IMR-90 (cell line): ENCODE results near the gene ENOX2. TPM values are rescaled to one million over a fixed set of nuclear protein-coding genes. Genes with fewer than 3 reads are reported as not detected.

Experiments
- ATAC-seq: fragments of 200-7000 bp; cut with Tn5 transposase; 2 replicates; pipeline ENCODE4 v1.9.1; 2020; ENCODE audit warnings: low read depth, mild to moderate bottlenecking, moderate library complexity
- BruUV-seq: library from RNA; stranded (reverse); fragments of 400-500 nt; replicated peaks from 2 replicates; lab custom pipeline; 2021; lab: Mats Ljungman, UMichigan
- CTCF ChIA-PET: fragments of 300-600 bp; formaldehyde crosslinking; extraction: SDS; loops from one replicate; lab custom pipeline; 2021; ENCODE audit warnings: antibody characterized with exemption; lab: Yijun Ruan, JAX
- POLR2A ChIA-PET: fragments of 300-600 bp; sonication (Branson Sonifier 250); formaldehyde crosslinking; loops from one replicate; lab custom pipeline; 2022; ENCODE audit warnings: antibody characterized with exemption; ENCODE audit not compliant: unreplicated experiment; lab: Charles Lee
- DNase-seq: peaks from one replicate; pipeline ENCODE4 v3.0.0; 2013
- H2AFZ ChIP-seq: replicated peaks from 2 replicates; pipeline ENCODE3; 2013; ENCODE audit warnings: low read length, mild to moderate bottlenecking; ENCODE audit not compliant: poor library complexity
- H2AK5ac ChIP-seq: 2 replicates; pipeline ENCODE4 v1.6.1; 2013; ENCODE audit warnings: low read depth, low read length, inconsistent platforms
- H2AK9ac ChIP-seq: replicated peaks from 2 replicates; pipeline ENCODE3; 2013; ENCODE audit warnings: mild to moderate bottlenecking, low read depth, low read length, moderate library complexity; ENCODE audit not compliant: poor library complexity
- H2BK120ac ChIP-seq: 2 replicates; pipeline ENCODE4 v1.6.1; 2013; ENCODE audit warnings: low read depth, low read length, inconsistent platforms
- H2BK15ac ChIP-seq: 3 replicates; pipeline ENCODE4 v1.6.1; 2013; ENCODE audit warnings: low read depth, low read length, inconsistent platforms
- H2BK20ac ChIP-seq: 2 replicates; pipeline ENCODE4 v1.6.1; 2013; ENCODE audit warnings: low read depth, mild to moderate bottlenecking, inconsistent platforms, low read length, moderate library complexity
- H2BK5ac ChIP-seq: 2 replicates; pipeline ENCODE4 v1.6.1; 2013; ENCODE audit warnings: mild to moderate bottlenecking, low read depth, low read length, inconsistent platforms; ENCODE audit not compliant: poor library complexity, severe bottlenecking
- H3K14ac ChIP-seq: replicated peaks from 2 replicates; pipeline ENCODE4 v1.6.1; 2013; ENCODE audit warnings: low read depth, low read length, inconsistent platforms
- H3K18ac ChIP-seq: 2 replicates; pipeline ENCODE4 v1.6.1; 2013; ENCODE audit warnings: low read depth, low read length, control low read depth
- H3K23ac ChIP-seq: 2 replicates; pipeline ENCODE4 v1.6.1; 2013; ENCODE audit warnings: low read depth, low read length, inconsistent platforms
- H3K27ac ChIP-seq: 2 replicates; pipeline ENCODE4 v1.5.1; 2013; ENCODE audit warnings: mild to moderate bottlenecking, control low read depth, low read length; ENCODE audit not compliant: insufficient read depth
- H3K27me3 ChIP-seq: 2 replicates; pipeline ENCODE4 v1.6.1; 2013; ENCODE audit warnings: low read length; ENCODE audit not compliant: control insufficient read depth, insufficient read depth
- H3K36me3 ChIP-seq: 2 replicates; pipeline ENCODE4 v1.6.1; 2013; ENCODE audit warnings: low read length, mixed read lengths; ENCODE audit not compliant: control insufficient read depth, insufficient read depth
- H3K4ac ChIP-seq: 2 replicates; pipeline ENCODE4 v1.6.1; 2013; ENCODE audit warnings: low read depth, low read length, inconsistent platforms
- H3K4me1 ChIP-seq: 2 replicates; pipeline ENCODE4 v1.6.1; 2013; ENCODE audit warnings: low read length, mixed read lengths; ENCODE audit not compliant: control insufficient read depth, insufficient read depth
- H3K4me2 ChIP-seq: 2 replicates; pipeline ENCODE4 v1.6.1; 2013; ENCODE audit warnings: low read depth, mild to moderate bottlenecking, control low read depth, low read length, moderate library complexity
- H3K4me3 ChIP-seq: 2 replicates; pipeline ENCODE4 v1.5.1; 2013; ENCODE audit warnings: low read depth, mild to moderate bottlenecking, control low read depth, low read length, moderate library complexity; ENCODE audit not compliant: insufficient read depth
- H3K56ac ChIP-seq: 2 replicates; pipeline ENCODE4 v1.6.1; 2013; ENCODE audit warnings: low read length, inconsistent platforms; ENCODE audit not compliant: insufficient read depth; ENCODE audit errors: extremely low read depth
- H3K79me1 ChIP-seq, 2 experiments: 2 replicates each; pipeline ENCODE4 v1.6.1; 2013; ENCODE audit warnings: low read length in 2 of 2, inconsistent platforms in 1 of 2, low read depth in 1 of 2
- H3K9ac ChIP-seq: 2 replicates; pipeline ENCODE4 v1.6.1; 2013; ENCODE audit warnings: low read depth, low read length, control low read depth
- H3K9me1 ChIP-seq: 2 replicates; pipeline ENCODE4 v1.6.1; 2013; ENCODE audit warnings: low read length, inconsistent platforms; ENCODE audit not compliant: insufficient read depth
- H3K9me3 ChIP-seq: 2 replicates; pipeline ENCODE4 v1.6.1; 2013; ENCODE audit warnings: low read length; ENCODE audit not compliant: control insufficient read depth, insufficient read depth
- H4K20me1 ChIP-seq: 2 replicates; pipeline ENCODE4 v1.6.1; 2013; ENCODE audit warnings: low read length, inconsistent platforms; ENCODE audit not compliant: insufficient read depth
- H4K5ac ChIP-seq: 2 replicates; pipeline ENCODE4 v1.6.1; 2013; ENCODE audit warnings: mild to moderate bottlenecking, low read depth, low read length, control low read depth
- H4K8ac ChIP-seq, 2 experiments: 2 replicates each; pipeline ENCODE4 v1.6.1; 2013; ENCODE audit warnings: low read depth in 2 of 2, low read length in 2 of 2, control low read depth in 1 of 2, inconsistent platforms in 1 of 2
- H4K91ac ChIP-seq: 2 replicates; pipeline ENCODE4 v1.6.1; 2013; ENCODE audit warnings: low read depth, low read length, inconsistent platforms; ENCODE audit not compliant: insufficient read depth
- ELK1 ChIP-seq: fragments of 150-350 bp; IDR thresholded peaks from 2 replicates; pipeline ENCODE4 v1.6.1; 2016; ENCODE audit warnings: low read depth, mild to moderate bottlenecking, low read length, moderate library complexity, borderline replicate concordance
- MAFK ChIP-seq: IDR thresholded peaks from 2 replicates; pipeline ENCODE4 v1.6.1; 2012; ENCODE audit warnings: low read depth, low read length, improper control_type of control experiment
- WGBS, 2 experiments: methylation state at CpG; one replicate each; pipeline versions ENCODE4 v1.1.5 to v1.1.7; 2013; ENCODE audit warnings: missing lambda C conversion rate in 2 of 2; ENCODE audit not compliant: insufficient read length in 1 of 2; ENCODE audit errors: extremely low coverage in 2 of 2; 5-methylcytosine and 5-hydroxymethylcytosine counted together
- dilution Hi-C: fragments of 300-500 bp; cut with HindIII; formaldehyde crosslinking; loops from one replicate; pipeline ENCODE4 v1.14.3; 2018; ENCODE audit warnings: low sequenced_read_pairs; ENCODE audit not compliant: unreplicated experiment
- in situ Hi-C: fragments of 300-500 bp; cut with MboI; formaldehyde crosslinking; loops from 3 replicates; pipeline ENCODE4 v1.14.3; 2019; ENCODE audit warnings: low sequenced_read_pairs, inconsistent platforms, mixed read lengths
- intact Hi-C: fragments of 100-400 bp; cut with micrococcal nuclease; formaldehyde crosslinking; loops from 2 replicates; pipeline ENCODE4 v1.10.0; 2022
- polyA plus RNA-seq, 3 experiments: library from polyadenylated mRNA; depleted of rRNA; stranded (reverse); fragments of >200 nt; gene quantifications; 2 replicates each; pipeline ENCODE4 v1.2.3, GENCODE V29; 2012; ENCODE audit warnings: low replicate concordance in 1 of 3
- total RNA-seq: library from RNA; depleted of rRNA; stranded (reverse); fragments of >200 nt; gene quantifications from 2 replicates; pipeline ENCODE4 v1.2.3, GENCODE V29; 2012

Gene ENOX2
- total and polyA plus RNA-seq, 2 of the 4 experiments (the other 2 are of a cell fraction), result 6.3 to 11.8 TPM

DNA sequence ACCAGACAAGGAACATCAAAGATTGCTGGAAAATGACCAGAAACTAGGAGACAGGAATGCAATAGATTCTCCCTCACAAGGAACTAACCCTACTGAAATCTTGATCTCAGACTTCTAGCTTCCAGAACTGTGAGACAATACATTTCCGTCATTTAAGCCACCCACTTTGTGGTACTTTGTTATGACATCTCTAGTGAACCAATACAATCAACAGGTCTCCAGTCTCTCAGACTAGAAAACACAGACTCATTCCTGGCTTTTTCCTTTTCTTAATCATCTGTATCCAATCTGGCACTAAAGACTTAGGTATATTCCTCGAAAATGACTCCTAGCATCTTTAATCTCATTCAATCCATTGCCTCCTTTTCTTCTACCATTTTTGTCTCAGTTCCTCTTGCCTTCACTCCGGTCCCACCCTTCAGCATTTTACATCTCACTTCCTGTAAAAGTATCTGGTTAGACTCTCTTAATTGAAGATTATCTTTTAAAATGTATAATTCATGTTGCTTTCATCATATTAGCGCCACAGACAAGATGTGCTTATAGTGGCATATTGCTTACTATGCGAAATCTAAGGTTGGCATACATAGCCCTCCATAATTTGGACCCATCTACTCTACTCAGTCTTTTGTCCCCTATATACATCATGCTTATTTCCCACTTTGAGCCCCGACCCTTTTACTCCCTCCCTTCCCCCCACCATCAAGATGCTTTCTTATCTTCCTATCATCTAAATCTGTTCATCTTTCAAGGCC lies 250.0 kb downstream of the ENOX2 start:
- H3K18ac ChIP-seq, result no peak overlapping the region
- ChIA-PET CTCF (no interaction called here), POLR2A (no interaction called here)
- H4K8ac ChIP-seq, result no peak overlapping the region
- no peak overlapping the region for H3K14ac ChIP-seq
- H2BK20ac ChIP-seq, result no peak overlapping the region
- no peak overlapping the region for H3K4ac ChIP-seq
- no peak overlapping the region for H2BK5ac ChIP-seq
- no peak overlapping the region for H2AK5ac ChIP-seq
- no peaks in the 10 kb centered on the region for H3K36me3 ChIP-seq
- H3K27ac ChIP-seq, result no peak overlapping the region
- ATAC-seq (no peak), DNase-seq (no peak)
- no peak overlapping the region for H2BK15ac ChIP-seq
- no peak for TF ChIP-seq ELK1
- peak; percentile 66 for TF ChIP-seq MAFK
- no peak overlapping the region for H2BK120ac ChIP-seq
- no peak overlapping the region for H3K4me2 ChIP-seq
- H4K20me1 ChIP-seq, result no peaks in the 10 kb centered on the region
- no peak overlapping the region for H3K56ac ChIP-seq
- H2AK9ac ChIP-seq, result no peak overlapping the region
- no peak overlapping the region for H2AFZ ChIP-seq
- no peak overlapping the region for H4K91ac ChIP-seq
- H3K9ac ChIP-seq, result no peak overlapping the region
- intact Hi-C loops, result no loop called here
- WGBS, 2 experiments, result no CpG with 5 or more reads among the region's 6 CpGs
- H3K27me3 ChIP-seq, result peaks cover 1% of the 10 kb centered on the region; the same call in 1 of the 2 replicates
- in situ Hi-C loops, result no loop called here
- no TSS peak for BruUV-seq
- no peaks in the 10 kb centered on the region for H3K79me1 ChIP-seq
- H4K5ac ChIP-seq, result no peak overlapping the region
- dilution Hi-C loops, result no loop called here
- no peaks in the 10 kb centered on the region for H3K9me1 ChIP-seq
- H3K9me3 ChIP-seq, result no peaks in the 10 kb centered on the region
- H3K23ac ChIP-seq, result no peak overlapping the region
- no peaks in the 10 kb centered on the region for H3K4me1 ChIP-seq
- H3K4me3 ChIP-seq, result no peak overlapping the region
